Panc1 (cell line): Measurements from ENCODE around the gene SNX15. TPM values are rescaled to one million over a fixed set of nuclear protein-coding genes. Genes with fewer than 3 reads are reported as not detected.
"Not testable (repeated sequence)": the region's sequence is repeated elsewhere in the genome, so short reads cannot be mapped to it uniquely, and the experiment has no call there.

Experiments used
- ATAC-seq: fragments of 200-7000 bp; cut with Tn5 transposase; 2 replicates; pipeline ENCODE4 v1.9.1; 2020; ENCODE audit warnings: mild to moderate bottlenecking, moderate library complexity
- BruUV-seq: library from RNA; stranded (reverse); fragments of 400-500 nt; replicated peaks from 2 replicates; lab custom pipeline; 2021; lab: Mats Ljungman, UMichigan
- CTCF ChIA-PET: fragments of 300-600 bp; sonication (Branson Sonifier 250); formaldehyde crosslinking; loops from one replicate; lab custom pipeline; 2022; ENCODE audit warnings: antibody characterized with exemption; lab: Charles Lee
- POLR2A ChIA-PET: fragments of 300-600 bp; sonication (Branson Sonifier 250); formaldehyde crosslinking; loops from one replicate; lab custom pipeline; 2022; ENCODE audit warnings: antibody characterized with exemption; lab: Charles Lee
- DNase-seq: peaks from one replicate; pipeline ENCODE4 v3.0.0-alpha.2; 2010; ENCODE audit warnings: low read depth, low spot score
- H3K27ac ChIP-seq: 2 replicates; pipeline ENCODE4 v1.5.1; 2011; ENCODE audit warnings: mild to moderate bottlenecking, low read length, inconsistent platforms
- H3K27me3 ChIP-seq: fragments of 200-500 bp; sonication (Bioruptor generic); 2 replicates; pipeline ENCODE4 v1.6.0; 2014; ENCODE audit warnings: low read length, inconsistent platforms; ENCODE audit not compliant: control insufficient read depth, insufficient read depth
- H3K36me3 ChIP-seq: fragments of 200-500 bp; sonication (Bioruptor generic); 2 replicates; pipeline ENCODE4 v1.5.1; 2014; ENCODE audit warnings: inconsistent platforms, mild to moderate bottlenecking, low read length, moderate library complexity; ENCODE audit not compliant: control insufficient read depth, insufficient read depth
- H3K4me1 ChIP-seq: 2 replicates; pipeline ENCODE4 v1.5.1; 2011; ENCODE audit warnings: inconsistent platforms, mild to moderate bottlenecking, low read length, moderate library complexity; ENCODE audit not compliant: control insufficient read depth, insufficient read depth
- H3K4me3 ChIP-seq, 2 experiments: 2 replicates each; pipeline ENCODE4 v1.5.1; 2011 to 2012; ENCODE audit warnings: low read depth in 2 of 2, low read length in 2 of 2, mild to moderate bottlenecking in 2 of 2, inconsistent platforms in 1 of 2, moderate library complexity in 1 of 2
- H3K9me3 ChIP-seq: fragments of 200-500 bp; sonication (Bioruptor generic); 2 replicates; pipeline ENCODE4 v1.5.1; 2014; ENCODE audit warnings: low read depth, mild to moderate bottlenecking, inconsistent platforms, low read length, moderate library complexity; ENCODE audit not compliant: control insufficient read depth, insufficient read depth
- POLR2AphosphoS5 ChIP-seq: IDR thresholded peaks from 2 replicates; pipeline ENCODE4 v1.6.1; 2012; ENCODE audit warnings: mild to moderate bottlenecking, low read depth, low read length, moderate library complexity
- SIN3A ChIP-seq: IDR thresholded peaks from 2 replicates; pipeline ENCODE4 v1.6.1; 2012; ENCODE audit warnings: low read depth, mild to moderate bottlenecking, low read length, moderate library complexity, borderline replicate concordance; ENCODE audit not compliant: insufficient read depth
- TCF7L2 ChIP-seq: IDR thresholded peaks from 2 replicates; pipeline ENCODE4 v1.6.1; 2011; ENCODE audit warnings: mild to moderate bottlenecking, low read depth, low read length, inconsistent platforms
- in situ Hi-C: cut with HindIII; loops from 2 replicates; pipeline ENCODE4 v1.10.0; 2016; ENCODE audit warnings: low sequenced_read_pairs, low pct_unique_long_range_greater_than_20kb
- intact Hi-C: fragments of 100-400 bp; cut with micrococcal nuclease; formaldehyde crosslinking; loops from one replicate; pipeline ENCODE4 v1.10.0; 2022; ENCODE audit not compliant: unreplicated experiment
- total RNA-seq: library from RNA; stranded (reverse); gene quantifications from one replicate; pipeline ENCODE4 v1.2.1, GENCODE V29; 2021; ENCODE audit not compliant: unreplicated experiment
- TF ChIP-seq, protein P1 (sequence below), 2 experiments: IDR thresholded peaks; 2 replicates each; pipeline ENCODE4 v1.6.1; 2011 to 2012; ENCODE audit warnings: low read depth in 2 of 2, control low read depth in 1 of 2, low read length in 1 of 2, mild to moderate bottlenecking in 1 of 2, moderate library complexity in 1 of 2; ENCODE audit not compliant: insufficient read depth in 1 of 2
- TF ChIP-seq, protein P2 (sequence below): fragments of 450-650 bp; IDR thresholded peaks from 2 replicates; pipeline ENCODE4 v1.5.1; 2017; ENCODE audit warnings: mild to moderate bottlenecking

SNX15 gene
- total RNA-seq, 1 experiment from 2014 or later: 51.5 TPM

DNA sequence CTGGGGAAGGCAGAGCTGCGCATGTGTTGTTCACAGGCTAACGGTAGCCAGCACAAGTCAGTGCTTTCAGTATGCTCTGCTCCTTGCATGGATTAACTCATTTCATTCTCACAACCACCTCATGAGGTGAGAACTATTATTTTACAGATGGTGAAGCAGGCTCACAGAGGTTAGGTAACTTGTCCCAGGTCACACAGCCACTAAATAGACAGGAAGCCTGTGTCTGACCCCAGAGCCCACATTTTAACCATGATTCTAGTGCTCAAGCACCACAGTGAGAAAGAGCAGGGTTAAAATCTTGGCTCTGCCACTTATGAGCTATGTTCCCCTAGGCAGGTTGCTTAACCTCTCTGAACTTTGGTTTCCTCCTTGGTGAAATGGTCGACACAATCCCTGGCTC lies 6.2 kb upstream of the SNX15 start:
- no peak for ATAC-seq
- H3K36me3 ChIP-seq: no peaks in the 10 kb centered on the region
- no peak overlapping the region for H3K27ac ChIP-seq
- in situ Hi-C loops: no loop called here
- intact Hi-C loops: loop anchor here (10.0 kb wide), 1 partner anchor 176 kb away; the partner anchor contains the start of gene CDC42BPG
- no peak overlapping the region for H3K4me3 ChIP-seq
- ChIA-PET CTCF (no interaction called here), POLR2A (interaction anchor here (0.7 kb wide), 1 partner anchor 97 kb away, joined by 4 read pairs; no protein-coding TSS in a partner anchor)
- no peak for TF ChIP-seq SIN3A
- TF ChIP-seq POLR2AphosphoS5: no peak
- no peak for TF ChIP-seq TCF7L2
- TF ChIP-seq, protein P1, sequence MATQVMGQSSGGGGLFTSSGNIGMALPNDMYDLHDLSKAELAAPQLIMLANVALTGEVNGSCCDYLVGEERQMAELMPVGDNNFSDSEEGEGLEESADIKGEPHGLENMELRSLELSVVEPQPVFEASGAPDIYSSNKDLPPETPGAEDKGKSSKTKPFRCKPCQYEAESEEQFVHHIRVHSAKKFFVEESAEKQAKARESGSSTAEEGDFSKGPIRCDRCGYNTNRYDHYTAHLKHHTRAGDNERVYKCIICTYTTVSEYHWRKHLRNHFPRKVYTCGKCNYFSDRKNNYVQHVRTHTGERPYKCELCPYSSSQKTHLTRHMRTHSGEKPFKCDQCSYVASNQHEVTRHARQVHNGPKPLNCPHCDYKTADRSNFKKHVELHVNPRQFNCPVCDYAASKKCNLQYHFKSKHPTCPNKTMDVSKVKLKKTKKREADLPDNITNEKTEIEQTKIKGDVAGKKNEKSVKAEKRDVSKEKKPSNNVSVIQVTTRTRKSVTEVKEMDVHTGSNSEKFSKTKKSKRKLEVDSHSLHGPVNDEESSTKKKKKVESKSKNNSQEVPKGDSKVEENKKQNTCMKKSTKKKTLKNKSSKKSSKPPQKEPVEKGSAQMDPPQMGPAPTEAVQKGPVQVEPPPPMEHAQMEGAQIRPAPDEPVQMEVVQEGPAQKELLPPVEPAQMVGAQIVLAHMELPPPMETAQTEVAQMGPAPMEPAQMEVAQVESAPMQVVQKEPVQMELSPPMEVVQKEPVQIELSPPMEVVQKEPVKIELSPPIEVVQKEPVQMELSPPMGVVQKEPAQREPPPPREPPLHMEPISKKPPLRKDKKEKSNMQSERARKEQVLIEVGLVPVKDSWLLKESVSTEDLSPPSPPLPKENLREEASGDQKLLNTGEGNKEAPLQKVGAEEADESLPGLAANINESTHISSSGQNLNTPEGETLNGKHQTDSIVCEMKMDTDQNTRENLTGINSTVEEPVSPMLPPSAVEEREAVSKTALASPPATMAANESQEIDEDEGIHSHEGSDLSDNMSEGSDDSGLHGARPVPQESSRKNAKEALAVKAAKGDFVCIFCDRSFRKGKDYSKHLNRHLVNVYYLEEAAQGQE (IDR thresholded peaks at IDR 0.05; ENCODE audit: insufficient read depth in 1 of 2, low read depth in 2 of 2, low read length in 1 of 2): no peak
- TF ChIP-seq, protein P2, sequence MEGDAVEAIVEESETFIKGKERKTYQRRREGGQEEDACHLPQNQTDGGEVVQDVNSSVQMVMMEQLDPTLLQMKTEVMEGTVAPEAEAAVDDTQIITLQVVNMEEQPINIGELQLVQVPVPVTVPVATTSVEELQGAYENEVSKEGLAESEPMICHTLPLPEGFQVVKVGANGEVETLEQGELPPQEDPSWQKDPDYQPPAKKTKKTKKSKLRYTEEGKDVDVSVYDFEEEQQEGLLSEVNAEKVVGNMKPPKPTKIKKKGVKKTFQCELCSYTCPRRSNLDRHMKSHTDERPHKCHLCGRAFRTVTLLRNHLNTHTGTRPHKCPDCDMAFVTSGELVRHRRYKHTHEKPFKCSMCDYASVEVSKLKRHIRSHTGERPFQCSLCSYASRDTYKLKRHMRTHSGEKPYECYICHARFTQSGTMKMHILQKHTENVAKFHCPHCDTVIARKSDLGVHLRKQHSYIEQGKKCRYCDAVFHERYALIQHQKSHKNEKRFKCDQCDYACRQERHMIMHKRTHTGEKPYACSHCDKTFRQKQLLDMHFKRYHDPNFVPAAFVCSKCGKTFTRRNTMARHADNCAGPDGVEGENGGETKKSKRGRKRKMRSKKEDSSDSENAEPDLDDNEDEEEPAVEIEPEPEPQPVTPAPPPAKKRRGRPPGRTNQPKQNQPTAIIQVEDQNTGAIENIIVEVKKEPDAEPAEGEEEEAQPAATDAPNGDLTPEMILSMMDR: no peak
- no peak for DNase-seq
- no peaks in the 10 kb centered on the region for H3K27me3 ChIP-seq
- no peaks in the 10 kb centered on the region for H3K9me3 ChIP-seq
- BruUV-seq: no TSS peak
- no peaks in the 10 kb centered on the region; the same call in 1 of the 2 replicates for H3K4me1 ChIP-seq

DNA sequence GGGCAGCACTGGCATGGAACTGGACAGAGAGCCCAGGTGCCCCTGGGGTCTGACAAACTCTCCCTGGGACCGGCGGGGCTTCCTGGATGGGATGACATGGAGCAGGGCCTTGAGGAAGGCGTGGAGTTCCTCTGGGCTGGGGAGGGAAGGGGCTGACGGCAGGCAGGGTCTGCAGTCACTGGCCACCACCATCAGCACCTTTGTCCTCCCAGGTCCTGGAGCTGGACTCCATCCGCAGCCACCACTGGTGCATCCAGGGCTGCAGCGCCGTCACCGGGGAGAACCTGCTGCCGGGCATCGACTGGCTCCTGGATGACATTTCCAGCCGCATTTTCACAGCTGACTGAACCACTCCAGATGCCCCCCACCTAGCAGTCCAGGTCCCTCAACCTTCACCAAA lies 5.7 kb upstream of the SNX15 start:
- in situ Hi-C loops: no loop called here
- ATAC-seq: no peak
- no TSS peak for BruUV-seq

DNA sequence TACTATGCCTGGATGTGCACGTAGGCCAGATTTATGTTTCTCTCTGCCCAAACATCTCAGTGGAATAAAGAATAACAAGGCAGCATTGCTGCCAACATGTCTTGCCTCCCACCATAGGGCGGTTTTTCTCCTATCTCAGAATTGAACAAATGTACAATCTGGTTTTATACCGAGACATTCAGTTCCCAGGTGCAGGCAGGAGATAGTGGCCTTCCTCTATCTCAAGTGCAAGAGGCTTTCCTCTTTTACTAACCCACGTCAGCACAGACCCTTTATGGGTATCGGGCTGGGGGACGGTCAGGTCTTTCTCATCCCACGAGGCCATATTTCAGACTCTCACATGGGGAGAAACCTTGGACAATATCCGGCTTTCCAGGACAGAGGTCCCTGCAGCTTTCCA lies 3.7 kb upstream of the SNX15 start:
- in situ Hi-C loops, POLR2A ChIA-PET: not testable (repeated sequence)

More for the DNA sequence above, 5.7 kb upstream of the SNX15 start:
- POLR2A ChIA-PET: no interaction called here
- CTCF ChIA-PET: no interaction called here
- no peak for DNase-seq
- Histone ChIP-seq H3K9me3 (no peaks in the 10 kb centered on the region), H3K27me3 (no peaks in the 10 kb centered on the region), H3K27ac (no peak overlapping the region), H3K4me1 (no peaks in the 10 kb centered on the region), H3K36me3 (no peaks in the 10 kb centered on the region), H3K4me3 (no peak overlapping the region)
- TF ChIP-seq, protein P1 (IDR thresholded peaks at IDR 0.05; ENCODE audit: insufficient read depth in 1 of 2, low read depth in 2 of 2, low read length in 1 of 2): no peak
- TF ChIP-seq POLR2AphosphoS5: no peak
- TF ChIP-seq SIN3A: no peak
- TF ChIP-seq TCF7L2: no peak
- TF ChIP-seq, protein P2: no peak
- intact Hi-C loops: loop anchor here (10.0 kb wide), 1 partner anchor 177 kb away; the partner anchor contains the start of gene CDC42BPG

More for the DNA sequence above, 3.7 kb upstream of the SNX15 start:
- ATAC-seq, H3K9me3 ChIP-seq, DNase-seq, H3K27me3 ChIP-seq, BruUV-seq, H3K4me1 ChIP-seq, H3K36me3 ChIP-seq, H3K27ac ChIP-seq, H3K4me3 ChIP-seq: not testable (repeated sequence)
- CTCF ChIA-PET: interaction anchor here (0.6 kb wide), 1 partner anchor 41 kb away, joined by 5 read pairs; no protein-coding TSS in a partner anchor
- intact Hi-C loops: loop anchor here (10.0 kb wide), 1 partner anchor 179 kb away; the partner anchor contains the start of gene CDC42BPG
